Measurements from ENCODE around the gene NKD2.

The NKD2 gene

GRCh38 chr5:995318-995717 lies 13.3 kb upstream of the NKD2 start:
- Histone ChIP-seq H2AFZ (ENCODE audit: low read depth) (no peak overlapping the region), H3K27me3 (ENCODE audit: insufficient read depth, low read depth) (no peaks in the 10 kb centered on the region), H4K20me1 (ENCODE audit: insufficient read depth) (no peaks in the 10 kb centered on the region), H3K4me2 (no peak overlapping the region), H3K4me1 (ENCODE audit: low read depth, poor library complexity, severe bottlenecking) (peaks cover 13% of the 10 kb centered on the region), H3K4me3 (IDR thresholded peaks at IDR 0.05; ENCODE audit: insufficient read depth, low read depth, low read length) (no peak overlapping the region), H3K27ac (no peak overlapping the region), H3K36me3 (ENCODE audit: insufficient read depth) (no peaks in the 10 kb centered on the region), H3K9ac (no peak overlapping the region), H3K79me2 (ENCODE audit: insufficient read depth, low read depth) (no peaks in the 10 kb centered on the region)
- TF ChIP-seq CTCF (conservative IDR thresholded peaks at IDR 0.05; ENCODE audit: low read depth, low read length), result no peak

GRCh38 chr5:997001-997474 lies 11.6 kb upstream of the NKD2 start:
- H3K9ac ChIP-seq, result no peak overlapping the region; the same call in 1 of the 2 replicates
- no peak overlapping the region for H3K4me3 ChIP-seq (IDR thresholded peaks at IDR 0.05; ENCODE audit: insufficient read depth, low read depth, low read length)
- peak overlapping the region; percentile 60; the same call in 1 of the 2 replicates for H2AFZ ChIP-seq (ENCODE audit: low read depth)
- peak overlapping the region; percentile 38; the same call in 1 of the 2 replicates for H3K27ac ChIP-seq
- peak overlapping the region; percentile 54 for H3K4me2 ChIP-seq
- no peaks in the 10 kb centered on the region for H3K36me3 ChIP-seq (ENCODE audit: insufficient read depth)
- H3K27me3 ChIP-seq (ENCODE audit: insufficient read depth, low read depth), result no peaks in the 10 kb centered on the region
- no peak for TF ChIP-seq CTCF (conservative IDR thresholded peaks at IDR 0.05; ENCODE audit: low read depth, low read length)
- H4K20me1 ChIP-seq (ENCODE audit: insufficient read depth), result no peaks in the 10 kb centered on the region
- peaks cover 14% of the 10 kb centered on the region for H3K4me1 ChIP-seq (ENCODE audit: low read depth, poor library complexity, severe bottlenecking)
- no peaks in the 10 kb centered on the region for H3K79me2 ChIP-seq (ENCODE audit: insufficient read depth, low read depth)

- Histone ChIP-seq H3K36me3 (ENCODE audit: insufficient read depth) (no peaks in the 10 kb centered on the region), H3K79me2 (ENCODE audit: insufficient read depth, low read depth) (no peaks in the 10 kb centered on the region), H3K27ac (no peak overlapping the region; the same call in 1 of the 2 replicates), H2AFZ (ENCODE audit: low read depth) (no peak overlapping the region), H3K4me1 (ENCODE audit: low read depth, poor library complexity, severe bottlenecking) (peaks cover 19% of the 10 kb centered on the region), H3K27me3 (ENCODE audit: insufficient read depth, low read depth) (no peaks in the 10 kb centered on the region), H3K9ac (no peak overlapping the region), H3K4me3 (IDR thresholded peaks at IDR 0.05; ENCODE audit: insufficient read depth, low read depth, low read length) (no peak overlapping the region), H3K4me2 (peak overlapping the region; percentile 54), H4K20me1 (ENCODE audit: insufficient read depth) (no peaks in the 10 kb centered on the region)
- no peak for TF ChIP-seq CTCF (conservative IDR thresholded peaks at IDR 0.05; ENCODE audit: low read depth, low read length)
Measured at GRCh38 chr5:997711-998110, 10.9 kb upstream of the NKD2 start.

- H3K27me3 ChIP-seq (ENCODE audit: insufficient read depth, low read depth), result no peaks in the 10 kb centered on the region
Measured at GRCh38 chr5:998246-999031, 10.2 kb upstream of the NKD2 start.

More at GRCh38 chr5:998246-999031, 10.2 kb upstream of the NKD2 start:
- no peaks in the 10 kb centered on the region for H3K79me2 ChIP-seq (ENCODE audit: insufficient read depth, low read depth)
- no peaks in the 10 kb centered on the region for H3K36me3 ChIP-seq (ENCODE audit: insufficient read depth)
- no peak overlapping the region for H2AFZ ChIP-seq (ENCODE audit: low read depth)
- peaks cover 26% of the 10 kb centered on the region for H3K4me1 ChIP-seq (ENCODE audit: low read depth, poor library complexity, severe bottlenecking)
- H4K20me1 ChIP-seq (ENCODE audit: insufficient read depth), result no peaks in the 10 kb centered on the region
- H3K9ac ChIP-seq, result no peak overlapping the region
- no peak overlapping the region for H3K4me2 ChIP-seq
- no peak overlapping the region for H3K27ac ChIP-seq
- no peak for TF ChIP-seq CTCF (conservative IDR thresholded peaks at IDR 0.05; ENCODE audit: low read depth, low read length)
- no peak overlapping the region for H3K4me3 ChIP-seq (IDR thresholded peaks at IDR 0.05; ENCODE audit: insufficient read depth, low read depth, low read length)

Measured in KMS-11 (cell line).